Endothelial cell of umbilical vein (primary cell): ENCODE measurements around the gene SLC25A1. TPM values are rescaled to one million over a fixed set of nuclear protein-coding genes. Genes with fewer than 3 reads are reported as not detected.

Experiments
- BruUV-seq: library from RNA; stranded (reverse); fragments of 400-500 nt; replicated peaks from 2 replicates; lab custom pipeline; 2021; lab: Mats Ljungman, UMichigan
- CTCF ChIA-PET: fragments of 300-600, 350-600 bp; sonication (Branson Sonifier 250); formaldehyde crosslinking; loops from one replicate; lab custom pipeline; 2021; ENCODE audit warnings: antibody characterized with exemption, inconsistent platforms; lab: Charles Lee
- POLR2A ChIA-PET: fragments of 300-600, 350-600 bp; sonication (Branson Sonifier 250); formaldehyde crosslinking; loops from one replicate; lab custom pipeline; 2021; ENCODE audit warnings: antibody characterized with exemption, inconsistent platforms; lab: Charles Lee
- DNase-seq: peaks from one replicate; pipeline ENCODE4 v3.0.0-alpha.2; 2011; ENCODE audit warnings: low read depth, low spot score
- FAIRE-seq: peaks from 2 replicates; lab custom pipeline; 2011; peaks lifted over from hg19 to GRCh38; lab: Jason Lieb, UNC
- H2AFZ ChIP-seq: 2 replicates; pipeline ENCODE4 v1.6.0; 2012; ENCODE audit warnings: low read depth, low read length, control low read depth, inconsistent platforms
- H3K27ac ChIP-seq: 2 replicates; pipeline ENCODE4 v1.5.1; 2011; ENCODE audit warnings: low read depth, mild to moderate bottlenecking, control low read depth, low read length, moderate library complexity; ENCODE audit not compliant: insufficient read depth
- H3K27me3 ChIP-seq, 2 experiments: 2 replicates each; pipeline versions ENCODE4 v1.6.0 to v1.6.1; 2011; ENCODE audit warnings: low read length in 2 of 2, mixed read lengths in 1 of 2; ENCODE audit not compliant: control insufficient read depth in 2 of 2, insufficient read depth in 2 of 2
- H3K36me3 ChIP-seq, 2 experiments: 2 replicates in 1 of 2; 3 replicates in 1 of 2; pipeline ENCODE4 v1.5.1; 2011; ENCODE audit warnings: low read length in 2 of 2, mild to moderate bottlenecking in 1 of 2, moderate library complexity in 1 of 2; ENCODE audit not compliant: control insufficient read depth in 2 of 2, insufficient read depth in 2 of 2; ENCODE audit errors: extremely low read depth in 1 of 2
- H3K4me1 ChIP-seq: 3 replicates; pipeline ENCODE4 v1.5.1; 2011; ENCODE audit warnings: mild to moderate bottlenecking, low read length; ENCODE audit not compliant: control insufficient read depth, insufficient read depth; ENCODE audit errors: extremely low read depth
- H3K4me2 ChIP-seq: 2 replicates; pipeline ENCODE4 v1.6.1; 2011; ENCODE audit warnings: low read length, control low read depth, mixed read lengths; ENCODE audit not compliant: insufficient read depth
- H3K4me3 ChIP-seq, 3 experiments: fragments of 200-600 bp in 1 of 3; sonication (generic), shearing (Covaris generic) in 1 of 3; replicated peaks in 1 of 3; 2 replicates each; pipeline ENCODE4 v1.5.1; 2011 to 2016; ENCODE audit warnings: control low read depth in 3 of 3, low read length in 3 of 3, mild to moderate bottlenecking in 2 of 3, inconsistent platforms in 1 of 3, low read depth in 1 of 3, moderate library complexity in 1 of 3; ENCODE audit not compliant: insufficient read depth in 1 of 3
- H3K79me2 ChIP-seq: 2 replicates; pipeline ENCODE4 v1.6.0; 2012; ENCODE audit warnings: low read length, inconsistent platforms; ENCODE audit not compliant: control insufficient read depth, insufficient read depth
- H3K9ac ChIP-seq: replicated peaks from 2 replicates; pipeline ENCODE3; 2011; ENCODE audit warnings: low read length, control low read depth; ENCODE audit not compliant: insufficient read depth; ENCODE audit errors: extremely low read depth
- H3K9me1 ChIP-seq: replicated peaks from 3 replicates; pipeline ENCODE4 v1.6.0; 2011; ENCODE audit warnings: mild to moderate bottlenecking, low read length; ENCODE audit not compliant: control insufficient read depth, insufficient read depth; ENCODE audit errors: extremely low read depth
- H3K9me3 ChIP-seq: replicated peaks from 2 replicates; pipeline ENCODE4 v1.5.1; 2012; ENCODE audit warnings: low read length, inconsistent platforms; ENCODE audit not compliant: control insufficient read depth, insufficient read depth
- H4K20me1 ChIP-seq: replicated peaks from 2 replicates; pipeline ENCODE3; 2011; ENCODE audit warnings: mild to moderate bottlenecking, low read length; ENCODE audit not compliant: control insufficient read depth, insufficient read depth; ENCODE audit errors: extremely low read depth
- EZH2 ChIP-seq: IDR thresholded peaks from 2 replicates; pipeline ENCODE4 v1.6.1; 2012; ENCODE audit warnings: borderline replicate concordance, low read depth, mild to moderate bottlenecking, moderate library complexity, low read length, inconsistent platforms; ENCODE audit not compliant: severe bottlenecking
- FOS ChIP-seq: IDR thresholded peaks from 2 replicates; pipeline ENCODE4 v1.6.1; 2011; ENCODE audit warnings: mild to moderate bottlenecking, low read length, moderate library complexity, borderline replicate concordance; ENCODE audit not compliant: insufficient read depth
- GATA2 ChIP-seq: IDR thresholded peaks from 2 replicates; pipeline ENCODE4 v1.7.0; 2011; ENCODE audit warnings: low read depth, mild to moderate bottlenecking, moderate library complexity, mixed read lengths, low read length; ENCODE audit not compliant: insufficient read length, insufficient read depth
- JUN ChIP-seq: IDR thresholded peaks from 2 replicates; pipeline ENCODE4 v1.6.1; 2011; ENCODE audit warnings: borderline replicate concordance, low read depth; ENCODE audit not compliant: insufficient read length, insufficient read depth
- MYC ChIP-seq: IDR thresholded peaks from one replicate; pipeline ENCODE4 v1.6.1; 2011; ENCODE audit warnings: mild to moderate bottlenecking, low read depth, low read length
- POLR2A ChIP-seq: IDR thresholded peaks from 2 replicates; pipeline ENCODE4 v1.6.1; 2012; ENCODE audit warnings: low read depth, mild to moderate bottlenecking, control low read depth, low read length
- POLR2AphosphoS5 ChIP-seq: IDR thresholded peaks from 2 replicates; pipeline ENCODE4 v1.6.1; 2012; ENCODE audit warnings: low read depth, mild to moderate bottlenecking, control low read depth, low read length, moderate library complexity; ENCODE audit not compliant: insufficient read depth
- dilution Hi-C: fragments of 300-500 bp; cut with MboI; formaldehyde crosslinking; loops from one replicate; pipeline ENCODE4 v1.15.0; 2019; ENCODE audit warnings: low sequenced_read_pairs; ENCODE audit not compliant: extremely low pct_ligation_motif_present
- intact Hi-C: fragments of 100-400 bp; cut with micrococcal nuclease; formaldehyde crosslinking; loops from one replicate; pipeline ENCODE4 v1.10.0; 2022
- polyA plus RNA-seq, 4 experiments: library from polyadenylated mRNA; depleted of rRNA in 3 of 4; stranded (reverse) in 3 of 4; unstranded in 1 of 4; fragments of >200 nt; gene quantifications; 2 replicates each; pipeline versions ENCODE4 v1.2.1 to v1.2.3, GENCODE V29; 2011 to 2012; ENCODE audit warnings: missing spikeins in 1 of 4
- total RNA-seq: library from RNA; stranded (reverse); gene quantifications from 2 replicates; pipeline ENCODE4 v1.2.3, GENCODE V29; 2021
- TF ChIP-seq, protein P1 (sequence below), 2 donors: IDR thresholded peaks; 1 replicate in 1 of 2; 2 replicates in 1 of 2; pipeline ENCODE4 v1.5.1; 2011; ENCODE audit warnings: low read length in 2 of 2, mild to moderate bottlenecking in 2 of 2, moderate library complexity in 2 of 2, control low read depth in 1 of 2, inconsistent platforms in 1 of 2, low read depth in 1 of 2; ENCODE audit not compliant: insufficient read depth in 1 of 2; ENCODE audit errors: extremely low read depth in 1 of 2
- TF ChIP-seq, protein P2 (sequence below): IDR thresholded peaks from 2 replicates; pipeline ENCODE4 v1.6.1; 2011; ENCODE audit not compliant: insufficient read depth, insufficient read length

Gene SLC25A1
- total and polyA plus RNA-seq, 2 donors (not counting 3 experiments of a cell fraction or from before 2014, with no cell fraction given), result 80.0 to 94.5 TPM

DNA sequence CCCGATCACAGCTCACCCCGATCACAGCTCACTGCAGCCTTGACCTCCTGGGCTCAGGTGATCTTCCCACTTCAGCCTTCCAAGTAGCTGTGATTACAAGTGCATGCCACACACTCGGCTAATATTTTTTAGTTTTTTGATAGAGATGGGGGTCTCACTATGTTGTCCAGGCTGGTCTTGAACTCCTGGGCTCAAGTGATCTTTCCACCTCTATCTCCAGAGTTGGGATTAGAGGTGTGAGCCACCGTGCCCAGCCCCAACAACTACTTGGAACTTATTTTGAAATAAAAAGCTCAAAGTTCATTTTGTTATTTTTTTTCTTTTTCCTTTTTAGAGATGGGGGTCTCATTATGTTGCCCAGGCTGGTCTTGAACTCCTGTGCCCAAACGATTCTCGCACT lies 27.8 kb upstream of the SLC25A1 start:
- Histone ChIP-seq H3K9me1 (no peaks in the 10 kb centered on the region), H3K27ac (no peak overlapping the region), H2AFZ (no peak overlapping the region), H4K20me1 (no peaks in the 10 kb centered on the region), H3K79me2 (no peaks in the 10 kb centered on the region), H3K4me3 (no peak overlapping the region), H3K36me3 (peaks cover 0 to 7% of the 10 kb centered on the region in 2 experiments), H3K4me2 (no peak overlapping the region), H3K27me3 (no peaks in the 10 kb centered on the region), H3K4me1 (no peaks in the 10 kb centered on the region), H3K9me3 (no peaks in the 10 kb centered on the region), H3K9ac (no peak overlapping the region)
- ChIA-PET POLR2A (no interaction called here), CTCF (interaction anchor here (1.9 kb wide), 1 partner anchor 27 kb away, joined by 6 read pairs; the partner anchor contains the start of gene SLC25A1)
- DNase-seq (no peak), FAIRE-seq (no peak)
- intact Hi-C loops, result no loop called here
- no TSS peak for BruUV-seq
- TF ChIP-seq POLR2A, result no peak
- TF ChIP-seq MYC, result no peak
- TF ChIP-seq, protein P1, sequence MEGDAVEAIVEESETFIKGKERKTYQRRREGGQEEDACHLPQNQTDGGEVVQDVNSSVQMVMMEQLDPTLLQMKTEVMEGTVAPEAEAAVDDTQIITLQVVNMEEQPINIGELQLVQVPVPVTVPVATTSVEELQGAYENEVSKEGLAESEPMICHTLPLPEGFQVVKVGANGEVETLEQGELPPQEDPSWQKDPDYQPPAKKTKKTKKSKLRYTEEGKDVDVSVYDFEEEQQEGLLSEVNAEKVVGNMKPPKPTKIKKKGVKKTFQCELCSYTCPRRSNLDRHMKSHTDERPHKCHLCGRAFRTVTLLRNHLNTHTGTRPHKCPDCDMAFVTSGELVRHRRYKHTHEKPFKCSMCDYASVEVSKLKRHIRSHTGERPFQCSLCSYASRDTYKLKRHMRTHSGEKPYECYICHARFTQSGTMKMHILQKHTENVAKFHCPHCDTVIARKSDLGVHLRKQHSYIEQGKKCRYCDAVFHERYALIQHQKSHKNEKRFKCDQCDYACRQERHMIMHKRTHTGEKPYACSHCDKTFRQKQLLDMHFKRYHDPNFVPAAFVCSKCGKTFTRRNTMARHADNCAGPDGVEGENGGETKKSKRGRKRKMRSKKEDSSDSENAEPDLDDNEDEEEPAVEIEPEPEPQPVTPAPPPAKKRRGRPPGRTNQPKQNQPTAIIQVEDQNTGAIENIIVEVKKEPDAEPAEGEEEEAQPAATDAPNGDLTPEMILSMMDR (IDR thresholded peaks at IDR 0.05; ENCODE audit: extremely low read depth in 1 of 2, insufficient read depth in 1 of 2, low read depth in 1 of 2, low read length in 2 of 2), result no peak
- TF ChIP-seq FOS, result no peak
- TF ChIP-seq GATA2, result no peak
- no peak for TF ChIP-seq JUN
- TF ChIP-seq EZH2, result no peak
- no peak for TF ChIP-seq POLR2AphosphoS5
- TF ChIP-seq, protein P2, sequence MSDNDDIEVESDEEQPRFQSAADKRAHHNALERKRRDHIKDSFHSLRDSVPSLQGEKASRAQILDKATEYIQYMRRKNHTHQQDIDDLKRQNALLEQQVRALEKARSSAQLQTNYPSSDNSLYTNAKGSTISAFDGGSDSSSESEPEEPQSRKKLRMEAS, result no peak
- dilution Hi-C loops, result no loop called here
